OCI-LY7 (cell line): Measurements from ENCODE around the gene FOXO6.

Source experiments
- EZH2phosphoT487 ChIP-seq: fragments of 200-600 bp; sonication (generic); IDR thresholded peaks from 2 replicates; pipeline ENCODE4 v1.6.1; 2018; ENCODE audit warnings: low read depth, borderline replicate concordance, mild to moderate bottlenecking, mixed run types, antibody characterized with exemption, low read length, moderate library complexity, mixed read lengths
- TF ChIP-seq, protein P1 (sequence below): fragments of 200-600 bp; sonication (generic); conservative IDR thresholded peaks from 2 replicates; pipeline ENCODE4 v1.5.1; 2014; ENCODE audit warnings: mild to moderate bottlenecking, antibody characterized with exemption, low read length, moderate library complexity, mixed read lengths

DNA sequence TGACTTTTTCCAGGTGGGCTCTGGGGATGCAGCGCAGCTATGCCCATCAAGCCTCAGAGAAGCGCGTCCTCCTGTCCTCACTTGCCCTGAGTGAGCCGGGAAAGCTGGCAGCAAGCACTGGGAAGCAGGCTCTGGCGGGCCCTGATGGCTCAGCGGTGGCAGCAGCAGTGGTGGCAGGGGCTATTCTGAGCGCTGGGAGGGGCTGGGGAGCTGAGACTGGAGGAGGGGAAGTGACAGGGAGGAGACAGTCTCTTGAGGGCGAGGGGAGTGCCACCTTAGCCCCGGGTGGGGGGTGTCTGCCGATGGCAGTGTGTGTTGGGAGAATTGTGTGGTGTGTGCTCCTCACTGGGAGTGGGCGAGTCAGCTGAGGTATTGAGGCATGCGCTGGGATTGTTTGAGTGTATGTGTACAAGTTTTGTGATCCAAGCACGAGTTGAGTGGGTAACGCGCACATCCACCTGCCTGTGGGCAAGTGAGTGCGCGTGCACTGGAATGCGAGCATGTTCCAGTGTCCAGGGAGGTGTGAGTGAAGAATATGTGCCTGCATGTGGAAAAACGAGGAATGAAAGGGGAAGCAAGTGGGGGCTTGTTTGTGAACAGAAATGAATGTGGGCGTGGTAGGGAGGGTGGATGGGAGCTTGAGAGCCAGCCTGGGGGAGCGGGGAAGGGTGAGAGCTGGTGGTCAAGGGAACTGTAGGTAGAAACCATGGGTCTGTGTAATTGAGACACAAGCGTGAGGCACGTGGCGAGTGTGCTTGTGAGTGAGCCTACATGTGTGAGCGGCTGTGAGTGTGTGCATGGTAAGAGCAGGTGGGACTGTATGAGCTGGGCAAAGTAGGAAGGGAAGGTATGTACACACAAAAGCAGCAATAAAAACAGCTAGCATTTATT lies 2.9 kb upstream of the FOXO6 start:
- TF ChIP-seq, protein P1, sequence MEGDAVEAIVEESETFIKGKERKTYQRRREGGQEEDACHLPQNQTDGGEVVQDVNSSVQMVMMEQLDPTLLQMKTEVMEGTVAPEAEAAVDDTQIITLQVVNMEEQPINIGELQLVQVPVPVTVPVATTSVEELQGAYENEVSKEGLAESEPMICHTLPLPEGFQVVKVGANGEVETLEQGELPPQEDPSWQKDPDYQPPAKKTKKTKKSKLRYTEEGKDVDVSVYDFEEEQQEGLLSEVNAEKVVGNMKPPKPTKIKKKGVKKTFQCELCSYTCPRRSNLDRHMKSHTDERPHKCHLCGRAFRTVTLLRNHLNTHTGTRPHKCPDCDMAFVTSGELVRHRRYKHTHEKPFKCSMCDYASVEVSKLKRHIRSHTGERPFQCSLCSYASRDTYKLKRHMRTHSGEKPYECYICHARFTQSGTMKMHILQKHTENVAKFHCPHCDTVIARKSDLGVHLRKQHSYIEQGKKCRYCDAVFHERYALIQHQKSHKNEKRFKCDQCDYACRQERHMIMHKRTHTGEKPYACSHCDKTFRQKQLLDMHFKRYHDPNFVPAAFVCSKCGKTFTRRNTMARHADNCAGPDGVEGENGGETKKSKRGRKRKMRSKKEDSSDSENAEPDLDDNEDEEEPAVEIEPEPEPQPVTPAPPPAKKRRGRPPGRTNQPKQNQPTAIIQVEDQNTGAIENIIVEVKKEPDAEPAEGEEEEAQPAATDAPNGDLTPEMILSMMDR: no peak
- TF ChIP-seq EZH2phosphoT487: no peak
